ENCODE data around the gene SPSB4.
A peak's percentile ranks its signal among the peaks of the same experiment; 100 is the strongest.
"Not testable (repeated sequence)": the region's sequence is repeated elsewhere in the genome, so short reads cannot be mapped to it uniquely, and the experiment has no call there.

Gene SPSB4

GRCh38 chr3:141096981-141097380 is 45.8 kb downstream of the SPSB4 start:
- no peak for DNase-seq

DNA sequence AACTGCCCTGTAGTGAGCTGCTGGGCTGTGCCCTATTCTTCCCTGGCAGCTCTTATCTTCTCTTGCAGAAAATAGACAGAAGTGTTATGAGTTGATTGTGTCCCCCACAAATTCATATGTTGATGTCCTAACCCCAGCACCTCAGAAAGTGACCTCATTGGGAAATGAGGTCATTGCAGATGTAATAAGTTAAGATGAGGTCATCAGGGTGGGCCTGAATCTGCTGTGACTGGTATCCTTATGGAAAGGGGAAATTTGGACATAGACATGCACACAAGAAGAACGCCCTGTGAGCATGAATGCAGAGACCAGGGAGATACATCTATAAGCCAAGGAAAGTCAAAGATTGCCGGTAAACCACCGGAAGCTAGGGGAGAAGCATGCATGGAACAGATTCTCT is 49.0 kb downstream of the SPSB4 start:
- DNase-seq, result no peak

- no peak for DNase-seq
Measured at GRCh38 chr3:141100531-141101320, 49.6 kb downstream of the SPSB4 start.

DNA sequence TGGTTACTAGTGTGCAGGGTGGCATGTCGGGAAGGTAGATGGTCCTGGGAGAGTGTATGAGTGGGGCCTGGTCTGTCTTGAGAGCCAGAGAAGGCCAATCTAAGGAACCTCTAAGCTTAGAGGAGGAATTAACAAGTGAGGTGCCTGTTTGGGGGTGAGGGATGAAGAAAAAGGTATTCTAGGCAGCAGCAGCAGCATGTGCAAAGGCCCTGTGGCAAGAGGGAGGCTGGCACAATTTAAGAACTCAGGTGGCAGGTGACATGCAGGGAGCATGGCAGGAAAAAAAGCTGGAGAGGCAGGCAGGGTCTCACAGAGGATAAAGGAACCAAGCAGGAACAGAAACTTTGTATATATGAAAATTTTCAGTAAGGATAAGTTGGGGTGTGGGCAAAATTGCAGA is 51.2 kb downstream of the SPSB4 start:
- no peak for DNase-seq

DNA sequence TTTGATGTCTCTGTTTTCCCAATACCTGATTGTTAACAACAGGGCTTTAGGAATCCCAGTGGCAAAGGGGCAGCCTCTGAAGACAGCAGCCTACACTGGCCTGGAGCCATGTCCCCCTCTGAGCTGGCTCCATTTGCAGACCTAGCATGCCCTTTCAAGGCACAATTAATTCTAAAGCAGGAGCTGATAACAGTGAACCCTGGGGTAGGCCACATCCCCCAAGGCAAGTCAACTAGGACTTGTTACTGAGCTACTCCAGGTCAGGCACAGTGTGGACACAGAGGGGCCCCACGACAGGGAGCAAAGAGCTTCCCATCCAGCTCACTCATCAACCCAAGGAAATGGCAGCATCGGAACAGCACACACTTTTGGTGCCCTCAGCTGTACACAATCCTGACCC is 51.9 kb downstream of the SPSB4 start:
- no peak for DNase-seq

DNA sequence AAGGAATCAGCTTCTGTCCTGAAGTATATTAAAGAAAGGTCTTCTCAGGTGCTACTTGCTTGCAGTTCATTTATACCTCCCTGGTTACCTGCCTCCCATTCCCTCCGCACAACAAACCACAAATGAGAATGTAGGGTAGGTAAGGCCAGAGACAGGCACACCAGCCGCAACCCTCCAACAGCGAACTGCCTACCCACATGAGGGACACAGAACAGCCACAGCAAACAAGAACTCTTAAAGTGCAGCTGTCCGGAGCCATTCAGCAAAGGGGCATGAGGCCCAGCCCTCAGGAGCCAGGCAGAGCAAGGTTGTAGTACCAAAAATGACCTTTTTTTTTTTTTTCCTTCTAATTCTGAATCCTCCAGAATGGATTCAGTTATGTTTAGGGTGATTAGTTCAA is 52.4 kb downstream of the SPSB4 start:
- DNase-seq, result no peak

GRCh38 chr3:141104151-141104821 is 53.1 kb downstream of the SPSB4 start:
- DNase-seq, result no peak

GRCh38 chr3:141105828-141106628 is 54.9 kb downstream of the SPSB4 start:
- DNase-seq, result peak; percentile 45

DNA sequence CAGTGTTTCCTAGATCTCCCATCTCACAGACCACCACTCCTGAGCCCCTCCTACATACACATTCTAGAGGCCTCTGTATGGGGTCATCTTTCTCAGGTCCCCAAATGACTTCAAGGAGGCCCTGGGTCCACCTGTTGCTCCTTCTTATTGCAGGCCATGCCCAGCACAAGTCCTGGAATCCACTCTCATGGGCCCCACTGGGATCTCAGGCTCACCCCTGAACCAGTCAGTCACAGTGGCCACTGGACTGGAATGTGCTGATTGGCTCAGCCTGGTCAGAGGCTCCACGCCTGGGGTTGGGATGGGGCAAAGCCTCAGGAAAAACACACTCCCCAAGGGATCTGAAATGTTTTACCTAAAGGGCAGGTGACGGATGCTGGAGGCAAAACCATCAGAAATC is 55.7 kb downstream of the SPSB4 start:
- DNase-seq, result no peak

GRCh38 chr3:141108039-141108438 is 56.9 kb downstream of the SPSB4 start:
- no peak for DNase-seq

GRCh38 chr3:141109751-141110150 is 58.6 kb downstream of the SPSB4 start:
- DNase-seq, result no peak

DNA sequence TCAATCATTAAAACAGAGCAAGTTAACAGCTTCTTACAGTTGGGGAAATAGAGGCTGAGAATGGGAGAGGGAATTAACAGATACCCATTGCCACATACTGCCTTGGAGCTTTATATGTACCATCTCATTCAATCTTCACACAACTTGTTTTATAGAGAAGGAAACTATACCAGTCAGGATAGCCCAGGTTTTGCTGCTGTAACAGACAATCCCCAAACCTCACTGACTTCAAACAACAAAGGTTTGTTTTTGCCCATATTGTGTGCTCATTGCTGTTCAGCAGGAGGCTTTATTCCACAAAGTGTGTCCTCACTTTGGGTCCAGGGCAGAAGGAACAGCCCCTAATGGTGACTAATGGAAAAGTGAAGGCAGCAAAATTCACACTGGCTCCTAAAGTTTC is 59.2 kb downstream of the SPSB4 start:
- no peak for DNase-seq

- no peak for DNase-seq
Measured at GRCh38 chr3:141111364-141112155, 60.4 kb downstream of the SPSB4 start.

DNA sequence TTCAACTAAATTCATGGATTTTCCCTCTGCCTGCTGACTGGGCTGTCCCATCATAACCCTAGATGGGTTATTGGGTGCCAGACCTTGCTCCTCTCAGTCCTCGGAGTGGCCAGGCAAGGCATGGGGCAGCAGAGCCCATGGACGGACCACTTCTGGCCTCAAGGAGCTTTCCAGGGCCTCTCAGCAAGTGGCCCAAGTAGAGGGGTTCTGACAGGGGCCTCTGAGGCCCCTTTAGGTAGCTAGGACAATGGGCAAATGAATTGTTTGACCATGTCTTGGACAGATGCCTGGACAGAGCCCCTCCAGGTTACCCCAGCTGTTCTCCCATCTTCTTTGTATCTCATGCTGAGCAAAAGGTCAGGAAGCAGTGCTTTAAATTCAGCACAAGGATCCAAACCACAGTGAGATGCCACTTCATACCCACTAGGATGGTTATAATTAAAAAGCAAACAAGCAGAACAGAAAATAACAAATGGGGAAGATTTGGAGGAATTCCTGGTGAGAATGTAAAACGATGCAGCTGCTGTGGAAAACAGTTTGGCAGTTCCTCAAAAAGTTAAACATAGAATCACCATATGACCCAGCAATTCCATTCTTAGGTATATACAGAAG is 61.6 kb downstream of the SPSB4 start:
- DNase-seq, result no peak

DNA sequence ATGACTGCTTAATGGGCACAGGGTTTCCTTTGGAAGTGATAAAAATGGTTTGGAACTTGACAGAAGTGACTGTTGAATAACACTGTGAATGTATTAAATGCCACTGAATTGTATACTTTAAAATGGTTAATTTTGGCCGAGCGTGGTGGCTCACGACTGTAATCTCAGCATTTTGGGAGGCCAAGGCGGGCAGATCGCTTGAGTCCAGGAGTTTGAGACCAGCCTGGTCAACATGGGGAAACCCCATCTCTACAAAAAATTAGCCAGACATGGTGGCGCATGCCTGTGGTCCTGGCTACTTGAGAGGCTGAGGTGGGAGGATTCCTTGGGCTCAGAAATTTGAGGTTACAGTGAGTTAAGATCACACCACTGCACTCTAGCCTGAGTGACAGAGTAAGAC is 62.5 kb downstream of the SPSB4 start:
- not testable (repeated sequence) for DNase-seq

GRCh38 chr3:141114179-141114745 is 63.1 kb downstream of the SPSB4 start:
- DNase-seq, result no peak

- DNase-seq, result no peak
Measured at GRCh38 chr3:141114816-141115460, 63.8 kb downstream of the SPSB4 start.

DNA sequence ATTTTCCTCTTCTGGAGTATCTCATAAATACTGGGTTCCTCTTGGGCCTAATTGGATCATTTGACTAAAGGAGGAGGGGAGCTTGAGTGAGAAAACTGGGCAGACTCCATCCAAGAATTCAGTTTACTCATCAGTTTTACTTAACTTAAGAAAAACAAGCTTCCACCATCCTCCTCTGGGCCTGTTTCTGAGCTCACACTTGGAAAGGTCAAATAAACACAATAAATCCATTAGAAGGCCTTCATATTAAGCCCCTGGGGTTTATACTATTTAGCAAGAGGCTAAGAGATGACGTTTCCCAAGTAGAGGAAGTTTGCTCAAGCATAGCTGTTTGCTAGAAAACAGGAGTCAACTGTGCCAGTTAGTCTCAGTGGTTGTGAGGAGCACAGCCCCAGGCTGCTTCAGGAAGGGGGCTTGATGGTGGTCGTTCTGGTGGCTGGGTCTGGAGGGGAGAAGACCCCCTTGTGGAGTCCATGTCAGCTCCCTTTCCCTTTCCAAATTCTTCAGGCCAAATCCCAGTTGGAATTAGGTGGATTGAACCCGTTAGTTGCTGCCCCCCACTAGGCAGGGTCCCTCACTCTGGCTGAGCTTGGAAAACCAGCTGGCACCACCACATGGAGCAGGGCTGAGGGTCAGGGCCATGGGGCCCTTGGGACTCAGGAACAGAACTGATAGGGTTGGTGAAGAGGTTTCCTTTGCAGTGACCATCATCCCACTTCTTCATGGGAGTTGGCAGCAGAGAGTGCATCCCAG is 64.8 kb downstream of the SPSB4 start:
- DNase-seq, result no peak

GRCh38 chr3:141116721-141117120 is 65.6 kb downstream of the SPSB4 start:
- no peak for DNase-seq

- not testable (repeated sequence) for DNase-seq
Measured at GRCh38 chr3:141117982-141118381, 66.8 kb downstream of the SPSB4 start.
